Posterior vena cava (tissue), 2 donors: ENCODE data around the gene REG3A. TPM values are rescaled to one million over a fixed set of nuclear protein-coding genes. Genes with fewer than 3 reads are reported as not detected.

ENCODE experiments used
- DNase-seq: peaks from one replicate; pipeline ENCODE4 v3.0.0-alpha.2; 2020; ENCODE audit warnings: low spot score
- intact Hi-C, 2 donors: fragments of 100-400 bp; cut with DNase I; formaldehyde crosslinking; loops; one replicate each; pipeline versions ENCODE4 v1.14.1 to v1.14.2; 2022 to 2023
- long read RNA-seq, 2 donors: library from polyadenylated mRNA; unstranded; transcript quantifications; one replicate each; pipeline ENCODE4 v2.0.0, GENCODE V29; 2020 to 2021
- total RNA-seq, 2 donors: library from RNA; stranded (reverse); fragmentation: NEBNext Ultra II Directional; extraction: Animal tissue kit (Norgen Biotek cat#: 25700); gene quantifications; one replicate each; pipeline ENCODE4 v1.2.1, GENCODE V29; 2021
- donor health status: DM: yes; HTN: yes; CAD: no.
- donor health status: DM: yes; HTN: yes; CAD: no.

Gene REG3A
- total RNA-seq = 1 to 10 TPM in 1 of 2 donors, not detected in 1; 2.5 TPM
- long read RNA-seq, donor 1 = 0 reads
- long read RNA-seq, donor 2 = 0 reads

GRCh38 chr2:79159653-79160052, at the start of gene REG3A:
REG3A (minus strand) TSS chr2:79159753; CDS start chr2:79159405, 348 bp downstream.
- no peak for DNase-seq
- intact Hi-C loops = no loop called here

- intact Hi-C loops = no loop called here
- no peak for DNase-seq
Measured at GRCh38 chr2:79200762-79201161, 41.2 kb upstream of the REG3A start.

DNA sequence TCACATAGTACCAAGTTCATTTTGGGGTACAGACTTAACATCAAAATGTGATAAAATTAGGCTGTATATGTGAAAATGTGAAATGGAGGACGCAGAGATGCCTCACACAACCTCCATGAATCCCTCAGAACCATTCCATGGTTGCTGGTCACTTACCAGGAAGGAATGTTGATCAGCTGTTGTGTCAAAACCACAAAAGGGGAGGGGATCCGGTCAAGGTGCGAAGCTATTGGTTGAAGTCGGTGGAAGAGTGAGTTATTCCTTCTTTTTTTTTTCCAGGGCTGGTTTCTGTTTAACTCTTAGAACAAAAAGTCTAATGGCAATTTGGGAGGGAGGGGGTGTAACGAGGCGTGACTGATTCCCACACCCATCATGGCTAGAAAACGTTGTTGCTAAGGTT, 32.3 kb upstream of the REG3A start:
- DNase-seq = no peak
- intact Hi-C loops = no loop called here

DNA sequence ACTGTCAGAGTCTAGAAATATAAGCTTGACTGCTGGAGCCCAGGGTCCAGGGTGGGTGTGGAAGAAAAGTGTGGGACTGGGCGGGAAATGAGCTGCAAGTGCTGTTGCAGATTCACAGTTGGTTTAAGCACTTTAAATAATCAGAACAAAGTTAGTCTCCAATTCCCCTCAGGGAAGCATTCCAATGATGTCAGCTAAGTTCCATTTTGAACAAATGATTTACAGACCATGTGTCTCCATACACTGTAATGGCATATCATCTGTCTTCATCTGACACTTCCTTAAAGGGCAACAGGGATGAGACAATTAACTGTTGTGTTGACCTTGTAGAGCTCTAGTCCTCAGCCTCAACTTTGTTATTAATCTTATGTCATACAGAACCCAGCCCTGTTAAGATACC, 31.5 kb upstream of the REG3A start:
- no peak for DNase-seq
- intact Hi-C loops = no loop called here

DNA sequence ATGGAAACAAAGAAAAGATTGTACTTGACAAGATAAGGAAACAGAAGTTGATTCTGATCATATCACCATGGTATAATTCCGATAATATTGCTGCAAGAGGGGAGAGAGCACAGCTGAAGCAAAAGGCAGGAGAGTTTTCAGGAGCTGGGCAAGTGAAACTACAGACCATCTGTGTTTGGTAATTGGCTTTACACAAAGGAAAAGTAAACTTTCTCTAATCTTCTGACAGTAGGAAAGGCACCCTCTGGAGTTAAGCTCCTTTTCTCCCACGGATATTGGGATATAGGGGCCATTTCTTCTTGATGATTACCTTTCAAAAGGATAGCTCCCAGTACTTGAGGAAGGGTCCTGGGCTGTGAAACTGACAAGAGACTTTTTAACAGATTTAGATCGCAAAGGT, 29.9 kb upstream of the REG3A start:
- no peak for DNase-seq
- intact Hi-C loops = no loop called here

DNA sequence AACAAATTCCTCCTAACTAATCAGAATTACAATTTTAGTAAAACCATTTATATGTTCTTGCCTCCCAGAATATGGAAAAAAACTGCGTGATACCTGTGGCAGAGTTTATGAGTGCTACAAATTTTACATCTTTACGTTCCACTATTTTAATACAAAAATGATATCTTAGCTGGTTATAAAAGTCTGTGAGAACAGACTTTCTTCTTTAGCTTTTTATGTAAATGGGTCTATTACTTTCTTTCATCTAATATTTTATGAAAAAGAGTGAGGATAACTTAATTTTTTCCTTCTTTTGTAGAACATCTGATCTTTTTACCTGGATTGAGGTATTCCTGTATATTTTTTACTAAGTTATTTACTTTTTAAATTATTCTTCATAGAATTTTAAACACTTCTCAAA, 22.1 kb upstream of the REG3A start:
- no peak for DNase-seq
- intact Hi-C loops = no loop called here

DNA sequence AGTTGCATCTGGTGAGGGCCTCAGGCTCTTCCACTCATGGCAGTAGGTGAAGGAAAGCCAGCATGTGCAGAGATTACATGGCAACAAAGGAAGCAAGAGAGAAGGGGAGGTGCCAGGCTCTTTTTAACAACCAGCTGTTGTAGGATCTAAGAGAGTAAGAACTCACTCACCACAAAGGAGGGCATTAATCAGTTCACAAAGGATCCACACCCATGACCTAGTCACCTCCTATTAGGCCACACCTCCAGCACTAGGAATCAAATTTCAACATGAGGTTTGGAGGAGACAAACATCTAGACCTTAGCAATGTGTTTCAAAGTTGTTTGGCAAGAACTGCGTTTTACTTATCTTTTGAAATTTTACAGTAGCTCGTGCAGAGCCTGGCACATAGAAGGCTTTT, 20.5 kb upstream of the REG3A start:
- DNase-seq = no peak
- intact Hi-C loops = no loop called here

DNA sequence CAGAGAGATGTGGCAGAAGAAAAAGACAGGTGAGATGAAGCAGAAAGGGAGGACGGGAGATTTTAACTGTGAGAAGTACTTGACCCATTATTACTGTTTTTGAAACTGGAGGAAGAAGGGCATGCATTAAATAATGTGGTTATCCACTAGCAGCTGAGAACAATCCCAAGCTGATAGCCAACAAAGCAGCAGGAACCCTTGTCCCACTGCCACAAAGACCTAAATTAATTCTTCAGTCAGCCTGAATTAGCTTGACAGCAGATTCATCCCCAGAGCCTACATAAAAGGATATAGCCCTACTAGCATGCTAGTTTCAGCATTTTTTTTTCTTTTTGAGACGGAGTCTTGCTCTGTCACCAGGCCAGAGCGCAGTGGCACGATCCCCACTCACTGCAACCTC, 19.5 kb upstream of the REG3A start:
- intact Hi-C loops = no loop called here

DNA sequence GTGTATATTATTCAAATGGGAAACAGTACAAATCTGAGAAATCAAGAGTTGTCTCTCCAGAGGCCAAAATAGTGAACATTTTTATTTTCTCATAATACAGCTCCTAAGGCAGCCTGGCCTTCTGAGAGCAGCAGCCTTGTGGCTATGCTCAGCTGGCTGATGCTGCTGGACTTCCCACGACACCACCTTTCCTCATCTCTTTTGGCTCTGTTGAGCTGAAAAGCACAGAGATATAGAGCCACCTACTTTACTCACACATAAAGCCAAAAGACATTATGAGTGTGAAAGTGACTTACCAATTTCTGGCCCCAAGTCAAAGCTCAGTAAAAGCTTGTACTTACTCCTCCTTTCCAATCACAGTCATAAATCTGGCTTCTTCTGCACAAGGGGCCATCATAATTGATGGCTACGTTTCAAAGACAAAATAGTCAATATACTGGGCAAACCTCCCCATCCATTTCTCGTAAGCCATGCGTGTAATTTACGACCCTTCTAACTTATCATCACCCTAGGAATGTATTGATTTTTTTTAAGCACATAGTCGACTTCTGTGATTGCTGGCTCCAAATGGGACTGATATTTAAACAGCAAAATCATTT, 18.6 kb upstream of the REG3A start:
- no peak for DNase-seq
- intact Hi-C loops = no loop called here

More for the DNA sequence above, 19.5 kb upstream of the REG3A start:
- no peak for DNase-seq

- DNase-seq = no peak
- intact Hi-C loops = no loop called here
Measured at GRCh38 chr2:79171348-79171958, 11.9 kb upstream of the REG3A start.

GRCh38 chr2:79162801-79163200, 3.2 kb upstream of the REG3A start:
- intact Hi-C loops = no loop called here
- no peak for DNase-seq

DNA sequence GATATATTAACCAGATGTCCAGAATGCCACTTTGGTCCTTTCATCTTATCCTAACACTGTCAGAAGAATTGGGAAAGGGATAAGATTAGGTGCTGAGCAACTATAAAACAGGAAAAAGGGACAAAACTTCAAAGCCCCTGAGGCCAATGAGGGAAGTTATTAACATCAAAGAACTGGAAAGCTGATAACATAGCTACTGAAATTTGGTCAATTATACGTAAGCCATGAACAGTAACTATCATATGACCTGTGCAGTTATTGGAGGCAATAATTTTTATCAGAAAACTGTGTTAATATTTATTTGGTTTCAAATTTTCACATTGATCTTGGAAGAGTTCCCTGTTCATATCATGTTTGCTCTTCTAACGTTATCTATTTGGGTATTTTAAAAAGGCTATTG, 2.6 kb upstream of the REG3A start:
- DNase-seq = no peak
- intact Hi-C loops = no loop called here

GRCh38 chr2:79159030-79159429, 523 bp downstream of the REG3A start:
- intact Hi-C loops = no loop called here
- no peak for DNase-seq

DNA sequence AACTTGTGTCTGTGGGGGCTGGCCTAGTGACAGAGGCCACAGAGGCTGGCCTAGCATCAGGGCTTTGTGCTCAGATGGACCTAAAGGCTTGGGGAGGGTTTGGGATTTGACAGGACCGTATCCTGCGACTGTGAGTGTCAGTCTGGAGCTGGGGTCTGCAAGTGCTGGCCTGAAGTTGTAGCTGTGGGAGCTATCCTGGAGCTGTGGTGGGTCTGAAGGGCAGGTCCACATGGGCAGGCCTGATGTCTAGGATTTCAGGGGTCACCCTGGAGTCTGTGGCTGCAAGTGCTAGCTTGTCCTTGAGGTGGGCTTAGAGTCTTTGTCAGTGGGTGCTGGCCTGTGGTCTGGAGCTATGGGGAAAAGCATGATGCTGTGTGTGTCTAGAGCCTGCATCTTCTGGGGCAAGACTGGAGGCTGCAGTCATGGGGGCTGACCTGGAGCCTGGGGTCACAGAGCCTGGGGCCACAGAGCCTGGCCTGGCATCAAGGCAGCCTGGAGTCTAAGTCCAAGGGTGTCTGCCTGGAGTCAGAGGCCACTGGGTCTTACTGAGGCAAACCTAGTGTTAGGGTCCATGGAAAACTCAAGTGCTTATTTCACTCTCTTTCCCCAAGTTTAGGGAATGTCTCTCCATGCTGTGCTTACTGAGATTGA, 3.6 kb downstream of the REG3A start:
- intact Hi-C loops = no loop called here
- DNase-seq = no peak

DNA sequence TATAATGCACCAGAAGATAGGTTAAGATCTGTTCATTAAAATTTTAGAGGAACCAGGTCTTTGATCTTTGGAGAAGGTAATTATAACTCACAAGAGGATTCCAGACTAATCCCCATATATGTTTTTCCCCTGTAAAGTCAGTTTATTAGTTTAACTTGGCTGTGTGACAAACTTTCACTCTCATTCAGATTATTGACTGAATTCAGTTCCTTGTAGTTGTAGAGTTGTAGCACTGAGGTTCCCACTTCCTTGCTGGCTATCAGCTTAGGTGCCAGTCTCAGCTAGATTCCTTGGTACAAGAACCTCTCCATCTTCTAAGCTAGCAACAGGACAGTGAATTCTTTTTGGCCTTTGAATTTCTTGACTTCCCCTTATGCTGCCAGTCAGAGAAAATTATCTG, 20.1 kb downstream of the REG3A start:
- no peak for DNase-seq
- intact Hi-C loops = no loop called here

GRCh38 chr2:79138385-79138784, 21.2 kb downstream of the REG3A start:
- no peak for DNase-seq

DNA sequence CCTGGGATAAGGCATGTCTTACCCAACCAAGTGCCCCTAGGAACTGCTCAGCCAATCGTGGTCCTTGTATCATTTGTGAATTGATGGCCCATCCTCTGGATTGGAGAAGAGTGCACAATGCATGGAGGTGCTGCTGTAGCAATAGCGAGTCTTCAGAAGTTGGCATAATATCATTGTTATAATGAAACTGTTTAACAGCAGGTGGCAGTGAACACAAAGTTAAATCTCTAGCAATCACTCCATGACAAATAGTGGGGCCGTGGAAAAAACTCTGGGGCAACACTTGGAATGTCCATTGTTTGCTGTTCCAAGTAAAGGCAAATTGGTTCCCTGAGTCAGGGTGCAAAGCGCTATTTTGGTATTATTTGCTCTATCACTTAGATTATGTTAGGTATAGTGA, 27.9 kb downstream of the REG3A start:
- intact Hi-C loops = no loop called here
- no peak for DNase-seq

More at GRCh38 chr2:79138385-79138784, 21.2 kb downstream of the REG3A start:
- intact Hi-C loops = no loop called here

DNA sequence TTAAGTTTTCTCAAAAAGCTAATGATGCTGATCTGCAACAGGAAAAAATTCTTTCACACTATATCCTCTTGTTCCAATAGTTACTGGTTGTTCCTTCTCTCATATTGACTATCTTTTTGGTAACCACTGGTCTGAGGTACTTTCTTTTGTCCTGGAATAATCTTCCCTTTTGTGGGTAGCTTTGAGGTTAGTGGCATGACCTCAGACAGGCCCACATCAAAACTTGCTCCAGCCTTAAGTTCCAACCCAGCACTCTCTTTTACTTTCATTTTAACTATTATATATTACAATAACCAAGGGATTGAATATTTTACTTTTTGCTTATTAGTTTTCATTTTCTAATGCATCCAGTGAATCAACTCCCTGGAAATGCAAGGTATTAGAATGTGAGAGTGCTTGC, 29.7 kb downstream of the REG3A start:
- intact Hi-C loops = no loop called here
- no peak for DNase-seq

- no peak for DNase-seq
- intact Hi-C loops = no loop called here
Measured at GRCh38 chr2:79129260-79129659, 30.3 kb downstream of the REG3A start.

- intact Hi-C loops = no loop called here
- no peak for DNase-seq
Measured at GRCh38 chr2:79128406-79128805, 31.1 kb downstream of the REG3A start.

- no peak for DNase-seq
- intact Hi-C loops = no loop called here
Measured at GRCh38 chr2:79125721-79125985, 33.9 kb downstream of the REG3A start.
